ENCODE results near the gene PCDHB6.
"Not testable (repeated sequence)": the region's sequence is repeated elsewhere in the genome, so short reads cannot be mapped to it uniquely, and the experiment has no call there.

The PCDHB6 gene

GRCh38 chr5:141149812-141150211 lies at the start of gene PCDHB6:
Gene PCDHB6 (plus strand): TSS chr5:141150057. CDS start chr5:141150258, 201 bp downstream.
- DNase-seq (ENCODE audit: low read depth), result no peak

- DNase-seq (ENCODE audit: low read depth), result no peak
These were observed 49.5 kb upstream of the PCDHB6 start, which contains the start of gene PCDHB3 for GRCh38 chr5:141100243-141100805. Gene PCDHB3 (plus strand): TSS chr5:141100473. CDS start chr5:141100650, 177 bp downstream.

- DNase-seq (ENCODE audit: low read depth), result no peak
These were observed 48.8 kb upstream of the PCDHB6 start for GRCh38 chr5:141101059-141101458.

- not testable (repeated sequence) for DNase-seq (ENCODE audit: low read depth)
These were observed 47.8 kb upstream of the PCDHB6 start for GRCh38 chr5:141102070-141102469.

- not testable (repeated sequence) for DNase-seq (ENCODE audit: low read depth)
These were observed 47.4 kb upstream of the PCDHB6 start for GRCh38 chr5:141102471-141102870.

- DNase-seq (ENCODE audit: low read depth), result no peak
These were observed 44.5 kb upstream of the PCDHB6 start for GRCh38 chr5:141105350-141105749.

- DNase-seq (ENCODE audit: low read depth), result no peak
These were observed 30.6 kb upstream of the PCDHB6 start for GRCh38 chr5:141119250-141119649.

GRCh38 chr5:141121563-141121962 lies 28.3 kb upstream of the PCDHB6 start, which contains the start of gene PCDHB4:
Gene PCDHB4 (plus strand): TSS chr5:141121818. CDS start chr5:141121999, 181 bp downstream.
- DNase-seq (ENCODE audit: low read depth), result no peak

- no peak for DNase-seq (ENCODE audit: low read depth)
These were observed 27.9 kb upstream of the PCDHB6 start for GRCh38 chr5:141121985-141122384.

- not testable (repeated sequence) for DNase-seq (ENCODE audit: low read depth)
These were observed 26.3 kb upstream of the PCDHB6 start for GRCh38 chr5:141123396-141124135.

GRCh38 chr5:141127305-141127704 lies 22.6 kb upstream of the PCDHB6 start:
- DNase-seq (ENCODE audit: low read depth), result no peak

GRCh38 chr5:141135030-141135717 lies 14.7 kb upstream of the PCDHB6 start, which contains the start of gene PCDHB5:
Gene PCDHB5 (plus strand): TSS chr5:141135206. CDS start chr5:141135435, 229 bp downstream.
- DNase-seq (ENCODE audit: low read depth), result no peak

GRCh38 chr5:141135718-141136266 lies 14.1 kb upstream of the PCDHB6 start:
- no peak for DNase-seq (ENCODE audit: low read depth)

GRCh38 chr5:141137346-141137745 lies 12.5 kb upstream of the PCDHB6 start:
- DNase-seq (ENCODE audit: low read depth), result not testable (repeated sequence)

- DNase-seq (ENCODE audit: low read depth), result no peak
These were observed 551 bp downstream of the PCDHB6 start for GRCh38 chr5:141150224-141150992.

GRCh38 chr5:141150993-141151325 lies 1.1 kb downstream of the PCDHB6 start:
- DNase-seq (ENCODE audit: low read depth), result no peak

- DNase-seq (ENCODE audit: low read depth), result not testable (repeated sequence)
These were observed 1.8 kb downstream of the PCDHB6 start for GRCh38 chr5:141151632-141152031.

GRCh38 chr5:141152096-141152495 lies 2.2 kb downstream of the PCDHB6 start:
- DNase-seq (ENCODE audit: low read depth), result not testable (repeated sequence)

- DNase-seq (ENCODE audit: low read depth), result no peak
These were observed 5.9 kb downstream of the PCDHB6 start for GRCh38 chr5:141155540-141156374.

- DNase-seq (ENCODE audit: low read depth), result not testable (repeated sequence)
These were observed 7.5 kb downstream of the PCDHB6 start for GRCh38 chr5:141157356-141157755.

- DNase-seq (ENCODE audit: low read depth), result not testable (repeated sequence)
These were observed 8.0 kb downstream of the PCDHB6 start for GRCh38 chr5:141157901-141158300.

Data from stimulated activated CD4-positive, alpha-beta T cell treated with anti-CD3 and anti-CD28 coated beads, Interleukin-2, amount 100 ng/mL, for 4 hours (primary cell).